ENCODE results near the gene TBX2.

GRCh38 chr17:61411261-61412142 lies 11.9 kb downstream of the TBX2 start:
- no peak for TF ChIP-seq ZBTB21 (tag by site-specific recombination; IDR thresholded peaks at IDR 0.05)
- TF ChIP-seq, protein P1, sequence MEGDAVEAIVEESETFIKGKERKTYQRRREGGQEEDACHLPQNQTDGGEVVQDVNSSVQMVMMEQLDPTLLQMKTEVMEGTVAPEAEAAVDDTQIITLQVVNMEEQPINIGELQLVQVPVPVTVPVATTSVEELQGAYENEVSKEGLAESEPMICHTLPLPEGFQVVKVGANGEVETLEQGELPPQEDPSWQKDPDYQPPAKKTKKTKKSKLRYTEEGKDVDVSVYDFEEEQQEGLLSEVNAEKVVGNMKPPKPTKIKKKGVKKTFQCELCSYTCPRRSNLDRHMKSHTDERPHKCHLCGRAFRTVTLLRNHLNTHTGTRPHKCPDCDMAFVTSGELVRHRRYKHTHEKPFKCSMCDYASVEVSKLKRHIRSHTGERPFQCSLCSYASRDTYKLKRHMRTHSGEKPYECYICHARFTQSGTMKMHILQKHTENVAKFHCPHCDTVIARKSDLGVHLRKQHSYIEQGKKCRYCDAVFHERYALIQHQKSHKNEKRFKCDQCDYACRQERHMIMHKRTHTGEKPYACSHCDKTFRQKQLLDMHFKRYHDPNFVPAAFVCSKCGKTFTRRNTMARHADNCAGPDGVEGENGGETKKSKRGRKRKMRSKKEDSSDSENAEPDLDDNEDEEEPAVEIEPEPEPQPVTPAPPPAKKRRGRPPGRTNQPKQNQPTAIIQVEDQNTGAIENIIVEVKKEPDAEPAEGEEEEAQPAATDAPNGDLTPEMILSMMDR (tag by site-specific recombination; IDR thresholded peaks at IDR 0.05): no peak
- TF ChIP-seq ZNF792 (tag by site-specific recombination; IDR thresholded peaks at IDR 0.05): no peak
- TF ChIP-seq, protein P2, sequence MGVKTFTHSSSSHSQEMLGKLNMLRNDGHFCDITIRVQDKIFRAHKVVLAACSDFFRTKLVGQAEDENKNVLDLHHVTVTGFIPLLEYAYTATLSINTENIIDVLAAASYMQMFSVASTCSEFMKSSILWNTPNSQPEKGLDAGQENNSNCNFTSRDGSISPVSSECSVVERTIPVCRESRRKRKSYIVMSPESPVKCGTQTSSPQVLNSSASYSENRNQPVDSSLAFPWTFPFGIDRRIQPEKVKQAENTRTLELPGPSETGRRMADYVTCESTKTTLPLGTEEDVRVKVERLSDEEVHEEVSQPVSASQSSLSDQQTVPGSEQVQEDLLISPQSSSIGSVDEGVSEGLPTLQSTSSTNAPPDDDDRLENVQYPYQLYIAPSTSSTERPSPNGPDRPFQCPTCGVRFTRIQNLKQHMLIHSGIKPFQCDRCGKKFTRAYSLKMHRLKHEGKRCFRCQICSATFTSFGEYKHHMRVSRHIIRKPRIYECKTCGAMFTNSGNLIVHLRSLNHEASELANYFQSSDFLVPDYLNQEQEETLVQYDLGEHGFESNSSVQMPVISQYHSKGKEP (tag by site-specific recombination; IDR thresholded peaks at IDR 0.05): no peak
- no peak for TF ChIP-seq KLF8 (tag by site-specific recombination; IDR thresholded peaks at IDR 0.05)
- TF ChIP-seq ZNF391 (tag by site-specific recombination; IDR thresholded peaks at IDR 0.05; ENCODE audit: borderline replicate concordance, low read depth): no peak
